Endothelial cell of hepatic sinusoid (primary cell): Measurements from ENCODE around the gene SPTAN1.
"Not testable (repeated sequence)": the region's sequence is repeated elsewhere in the genome, so short reads cannot be mapped to it uniquely, and the experiment has no call there.

ENCODE experiments used
- in situ Hi-C: cut with HindIII; loops from 2 replicates; pipeline ENCODE4 v1.10.0; 2017; ENCODE audit warnings: low sequenced_read_pairs

The SPTAN1 gene

DNA sequence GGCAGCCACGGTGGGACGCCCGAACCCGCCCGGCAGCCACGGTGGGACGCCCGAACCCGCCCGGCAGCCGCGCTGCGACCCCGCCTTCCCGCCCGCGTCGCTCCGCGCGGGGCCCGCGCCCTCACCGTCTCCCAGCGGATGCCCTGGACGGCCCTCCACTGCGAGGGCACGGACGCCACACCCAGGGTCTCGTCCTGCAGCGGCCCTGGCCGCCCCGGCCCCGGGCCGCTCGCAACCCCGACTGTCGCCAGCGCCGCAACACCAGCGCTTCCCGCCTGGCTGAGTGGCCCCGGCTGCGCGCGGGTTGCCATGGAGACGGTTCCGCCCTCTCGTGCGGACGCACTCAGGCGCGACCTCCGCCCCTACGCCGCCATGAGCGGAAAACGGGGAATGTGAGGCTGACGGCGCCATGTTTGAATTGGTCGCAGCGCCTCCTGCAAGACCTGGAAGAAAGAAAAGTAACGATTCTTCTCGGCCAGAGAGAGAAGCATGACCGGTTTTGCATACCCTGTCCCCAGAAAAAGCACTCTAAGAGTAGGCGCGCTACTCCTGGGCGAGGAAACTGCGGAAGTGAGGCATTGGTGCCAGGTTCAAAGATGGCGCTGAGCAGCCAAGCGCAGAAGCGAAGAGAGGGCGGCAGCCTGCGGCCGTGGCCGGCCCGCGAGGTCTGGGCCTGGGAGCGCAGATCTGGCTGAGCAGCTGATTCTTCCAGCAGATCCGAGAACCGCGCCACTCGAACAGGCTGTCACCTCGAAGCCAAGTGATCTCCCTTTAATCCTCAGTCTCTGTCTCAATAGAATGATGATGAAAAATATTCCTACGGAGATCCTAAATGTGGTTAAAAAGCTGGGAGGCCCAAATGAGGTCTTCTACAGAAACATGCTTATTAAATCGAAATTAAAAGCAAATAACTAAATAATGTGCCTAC lies 104.3 kb downstream of the SPTAN1 start, which contains the start of gene DYNC2I2:
TSS of gene DYNC2I2 (minus strand) at position 432 of the 928 bp plus-strand sequence. CDS start at position 311, 121 bp downstream.
- in situ Hi-C loops = no loop called here

DNA sequence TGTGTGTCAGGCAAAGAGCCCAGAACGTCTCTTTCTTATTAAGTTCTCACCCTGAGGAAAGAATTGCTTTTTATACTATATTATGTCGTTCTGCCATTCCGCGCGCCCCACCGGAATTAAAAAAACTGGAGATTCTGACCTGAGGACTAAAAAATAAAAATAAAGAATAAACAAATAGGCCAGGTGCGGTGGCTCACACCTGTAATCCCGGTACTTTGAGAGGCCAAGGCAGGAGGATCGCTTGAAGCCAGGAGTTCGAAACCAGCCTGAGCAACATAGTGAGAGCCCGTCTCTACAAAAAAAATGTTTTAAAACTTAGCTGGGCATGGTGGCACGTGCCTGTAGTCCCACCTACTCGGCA lies 104.9 kb downstream of the SPTAN1 start:
- in situ Hi-C loops = no loop called here

- in situ Hi-C loops = no loop called here
Observed at GRCh38 chr9:128657796-128658195, 105.4 kb downstream of the SPTAN1 start.

- in situ Hi-C loops = not testable (repeated sequence)
Observed at GRCh38 chr9:128666481-128666941, 114.1 kb downstream of the SPTAN1 start.

- in situ Hi-C loops = no loop called here
Observed at GRCh38 chr9:128669786-128670185, 117.4 kb downstream of the SPTAN1 start.

DNA sequence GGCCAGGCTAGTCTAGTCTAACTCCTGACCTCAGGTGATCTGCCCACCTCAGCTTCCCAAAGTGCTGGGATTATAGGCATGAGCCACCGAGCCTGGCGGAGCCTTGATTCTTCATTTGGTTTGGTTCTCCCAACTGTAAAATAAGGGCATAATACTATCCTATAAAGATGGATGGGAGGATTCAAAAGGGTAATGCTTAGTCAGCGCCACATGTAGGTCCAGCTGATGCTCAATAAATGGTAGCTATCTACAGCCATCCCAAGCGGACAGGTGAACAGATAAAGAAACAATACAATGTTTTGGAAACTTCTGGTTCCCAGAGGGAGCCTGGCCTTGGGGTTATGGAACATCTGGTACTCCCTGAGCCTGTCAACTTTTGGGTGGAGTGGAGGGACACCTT lies 123.0 kb downstream of the SPTAN1 start:
- in situ Hi-C loops = no loop called here

DNA sequence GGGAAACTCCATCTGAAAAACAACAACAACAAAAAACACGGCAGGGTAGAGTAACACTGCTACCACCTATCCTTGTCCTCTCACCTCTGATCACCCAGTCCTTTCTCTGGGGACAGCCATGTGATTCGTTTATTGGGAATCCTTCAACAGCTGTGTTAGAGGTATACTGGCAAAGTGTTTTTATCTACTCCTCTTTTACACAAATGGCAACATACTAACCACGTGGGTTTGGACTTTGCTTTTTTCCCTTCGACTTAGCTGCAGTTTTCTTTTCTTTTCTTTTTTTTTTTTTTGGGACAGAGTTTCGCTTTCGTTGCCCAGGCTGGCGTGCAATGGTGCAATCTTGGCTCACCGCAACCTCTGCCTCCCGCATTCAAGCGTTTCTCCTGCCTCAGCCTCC lies 125.4 kb downstream of the SPTAN1 start:
- in situ Hi-C loops = no loop called here
